Esophagus squamous epithelium (tissue), 4 donors: ENCODE data around the gene ABCD2.

Source experiments
- CTCF ChIP-seq, 6 experiments: fragments of 450-650 bp in 4 of 6; fragments of 200-600 bp in 2 of 6; sonication (generic) in 2 of 6; IDR thresholded peaks; one replicate each; pipeline ENCODE4 v1.5.1; 2016 to 2019; ENCODE audit warnings: antibody characterized with exemption in 6 of 6, mild to moderate bottlenecking in 4 of 6, moderate library complexity in 4 of 6
- POLR2A ChIP-seq, 4 donors: fragments of 450-650 bp; IDR thresholded peaks; one replicate each; pipeline ENCODE4 v1.6.1; 2017; ENCODE audit warnings: antibody characterized with exemption in 4 of 4, mild to moderate bottlenecking in 4 of 4, moderate library complexity in 3 of 4

DNA sequence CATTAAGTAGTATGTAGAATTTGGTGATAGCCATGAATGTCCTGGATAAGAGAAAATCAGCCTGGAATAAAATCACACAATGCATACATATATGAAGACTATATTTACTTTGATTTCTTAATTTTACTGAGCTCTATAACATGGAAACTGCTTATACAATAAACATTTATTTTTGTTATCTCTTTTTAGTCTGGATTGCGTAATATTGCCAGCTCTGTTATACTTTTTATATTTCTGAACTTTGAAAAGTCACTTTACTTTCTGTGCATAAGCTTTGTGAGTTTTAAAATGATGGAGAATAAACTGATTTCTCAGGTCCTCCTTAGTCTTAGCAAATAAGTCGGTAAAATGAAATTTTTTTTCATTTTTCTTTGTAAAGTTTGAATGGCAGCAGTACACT lies 19.2 kb upstream of the ABCD2 start:
- TF ChIP-seq CTCF (IDR thresholded peaks at IDR 0.05) (no peak), POLR2A (IDR thresholded peaks at IDR 0.05) (no peak)
